Endodermal cell (in vitro differentiated cells): ENCODE results near the gene GLYATL2. TPM values are rescaled to one million over a fixed set of nuclear protein-coding genes. Genes with fewer than 3 reads are reported as not detected.

Experiments
- DNase-seq: peaks from one replicate; pipeline ENCODE4 v3.0.0-alpha.2; 2017
- H3K27ac ChIP-seq: 2 replicates; pipeline ENCODE4 v1.5.1; 2013; ENCODE audit warnings: mild to moderate bottlenecking, low read depth, low read length, moderate library complexity
- H3K27me3 ChIP-seq: 2 replicates; pipeline ENCODE4 v1.6.1; 2013; ENCODE audit warnings: mild to moderate bottlenecking, low read length, moderate library complexity; ENCODE audit not compliant: insufficient read depth, control insufficient read depth, poor library complexity, severe bottlenecking
- H3K36me3 ChIP-seq: 2 replicates; pipeline ENCODE4 v1.7.0; 2013; ENCODE audit warnings: mild to moderate bottlenecking, low read length, moderate library complexity; ENCODE audit not compliant: control insufficient read depth, insufficient read depth
- H3K4me1 ChIP-seq: one replicate; pipeline ENCODE4 v1.7.0; 2013; ENCODE audit warnings: low read length; ENCODE audit not compliant: control insufficient read depth, insufficient read depth
- H3K4me3 ChIP-seq: 2 replicates; pipeline ENCODE4 v1.5.1; 2013; ENCODE audit warnings: mild to moderate bottlenecking, low read length, moderate library complexity
- H3K9ac ChIP-seq: 2 replicates; pipeline ENCODE4 v1.6.1; 2013; ENCODE audit warnings: mild to moderate bottlenecking, low read length, moderate library complexity; ENCODE audit not compliant: poor library complexity, severe bottlenecking; ENCODE audit errors: extremely low read depth
- H3K9me3 ChIP-seq: 2 replicates; pipeline ENCODE4 v1.6.1; 2013; ENCODE audit warnings: mild to moderate bottlenecking, low read length, moderate library complexity; ENCODE audit not compliant: control insufficient read depth
- H3K27ac Mint-ChIP-seq: 2 replicates; pipeline ENCODE4 v1.8.0; 2020; ENCODE audit warnings: mixed read lengths
- H3K27me3 Mint-ChIP-seq: 2 replicates; pipeline ENCODE4 v1.8.0; 2021; ENCODE audit warnings: mild to moderate bottlenecking, mixed read lengths; ENCODE audit not compliant: insufficient read depth
- H3K36me3 Mint-ChIP-seq: 2 replicates; pipeline ENCODE4 v1.8.0; 2020; ENCODE audit warnings: low read depth, mixed read lengths
- H3K4me1 Mint-ChIP-seq: 2 replicates; pipeline ENCODE4 v1.8.0; 2020; ENCODE audit warnings: mixed read lengths
- H3K4me3 Mint-ChIP-seq: 2 replicates; pipeline ENCODE4 v1.8.0; 2020; ENCODE audit warnings: mild to moderate bottlenecking, moderate library complexity, mixed read lengths
- H3K9me3 Mint-ChIP-seq: 2 replicates; pipeline ENCODE4 v1.8.0; 2020; ENCODE audit warnings: mild to moderate bottlenecking, mixed read lengths
- CTCF ChIP-seq: fragments of 200-600 bp; sonication (generic); conservative IDR thresholded peaks from 2 replicates; pipeline ENCODE4 v1.5.0; 2021; ENCODE audit warnings: antibody characterized with exemption, mild to moderate bottlenecking
- total RNA-seq, 2 donors: library from RNA; stranded (reverse); fragmentation: NEBNext Ultra II Directional in 1 of 2; extraction: Animal tissue kit (Norgen Biotek cat#: 25700) in 1 of 2; gene quantifications; 2 replicates in 1 of 2; 3 replicates in 1 of 2; pipeline ENCODE4 v1.2.1, GENCODE V29; 2021

The GLYATL2 gene
- total RNA-seq, 2 donors from 2014 or later, result 0.35 to 1.4 TPM

GRCh38 chr11:58784995-58785394 lies 59.5 kb downstream of the GLYATL2 start:
- Mint-ChIP-seq H3K27me3 (no peaks in the 10 kb centered on the region), H3K36me3 (no peaks in the 10 kb centered on the region), H3K9me3 (peaks cover 50% of the 10 kb centered on the region), H3K4me3 (no peak overlapping the region), H3K27ac (no peak overlapping the region), H3K4me1 (no peaks in the 10 kb centered on the region)
- DNase-seq, result no peak
- Histone ChIP-seq H3K4me3 (no peak overlapping the region), H3K9ac (no peak overlapping the region), H3K9me3 (peaks cover 36% of the 10 kb centered on the region), H3K4me1 (no peaks in the 10 kb centered on the region), H3K36me3 (no peaks in the 10 kb centered on the region), H3K27me3 (no peaks in the 10 kb centered on the region), H3K27ac (no peak overlapping the region)
- peak; percentile 16 for TF ChIP-seq CTCF

Other genes starting within 250 kb of the GLYATL2 start
- 1 to 10 TPM; 1.7 to 3.7 TPM for gene CNTF, start 222.0 kb downstream of the GLYATL2 start, total RNA-seq
- gene GLYAT, start 112.8 kb downstream of the GLYATL2 start, total RNA-seq, result not detected
- gene GLYATL1, start 94.8 kb upstream of the GLYATL2 start, total RNA-seq, result 10 to 100 TPM in 1 of 2 donors, 1 to 10 TPM in 1; 5.0 to 12.5 TPM
- gene GLYATL1B, start 241.6 kb upstream of the GLYATL2 start, total RNA-seq, result not detected